ENCODE data around the gene TMPRSS5.

DNA sequence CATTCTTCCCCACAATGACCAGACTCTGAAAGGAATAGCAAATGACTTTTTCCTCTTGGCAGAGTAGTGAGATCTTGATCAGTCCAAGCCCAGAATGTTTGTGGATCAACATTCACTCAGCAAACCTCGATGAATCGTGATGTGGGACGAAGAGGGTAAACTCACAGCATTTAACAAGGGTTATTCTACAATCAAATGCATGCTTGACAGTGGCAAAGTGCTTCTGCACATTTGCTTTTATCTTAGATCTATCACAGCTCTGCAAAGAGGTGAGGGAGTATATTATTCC, 31.8 kb downstream of the TMPRSS5 start:
- no peak for TF ChIP-seq EZH2 (IDR thresholded peaks at IDR 0.05; ENCODE audit: borderline replicate concordance, insufficient read depth, low read length, poor library complexity, severe bottlenecking)
- TF ChIP-seq, protein P1, sequence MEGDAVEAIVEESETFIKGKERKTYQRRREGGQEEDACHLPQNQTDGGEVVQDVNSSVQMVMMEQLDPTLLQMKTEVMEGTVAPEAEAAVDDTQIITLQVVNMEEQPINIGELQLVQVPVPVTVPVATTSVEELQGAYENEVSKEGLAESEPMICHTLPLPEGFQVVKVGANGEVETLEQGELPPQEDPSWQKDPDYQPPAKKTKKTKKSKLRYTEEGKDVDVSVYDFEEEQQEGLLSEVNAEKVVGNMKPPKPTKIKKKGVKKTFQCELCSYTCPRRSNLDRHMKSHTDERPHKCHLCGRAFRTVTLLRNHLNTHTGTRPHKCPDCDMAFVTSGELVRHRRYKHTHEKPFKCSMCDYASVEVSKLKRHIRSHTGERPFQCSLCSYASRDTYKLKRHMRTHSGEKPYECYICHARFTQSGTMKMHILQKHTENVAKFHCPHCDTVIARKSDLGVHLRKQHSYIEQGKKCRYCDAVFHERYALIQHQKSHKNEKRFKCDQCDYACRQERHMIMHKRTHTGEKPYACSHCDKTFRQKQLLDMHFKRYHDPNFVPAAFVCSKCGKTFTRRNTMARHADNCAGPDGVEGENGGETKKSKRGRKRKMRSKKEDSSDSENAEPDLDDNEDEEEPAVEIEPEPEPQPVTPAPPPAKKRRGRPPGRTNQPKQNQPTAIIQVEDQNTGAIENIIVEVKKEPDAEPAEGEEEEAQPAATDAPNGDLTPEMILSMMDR (IDR thresholded peaks at IDR 0.05; ENCODE audit: poor library complexity, severe bottlenecking) = no peak
